Measurements from ENCODE around the gene ASCC1.
A peak's percentile ranks its signal among the peaks of the same experiment; 100 is the strongest.

ASCC1 gene

GRCh38 chr10:72107325-72108003 is 108.6 kb downstream of the ASCC1 start:
- peak overlapping the region; percentile 54 for H3K4me2 ChIP-seq (ENCODE audit: low read depth, low read length)
- H3K27ac ChIP-seq (ENCODE audit: low read length) = peak overlapping the region; percentile 50; the same call in 1 of the 2 replicates
- H2AFZ ChIP-seq (ENCODE audit: low read length) = peak overlapping the region; percentile 51; the same call in 1 of the 2 replicates

GRCh38 chr10:72106896-72107295 is 109.2 kb downstream of the ASCC1 start:
- TF ChIP-seq CTCF (IDR thresholded peaks at IDR 0.05; ENCODE audit: low read length) (no peak), EZH2phosphoT487 (IDR thresholded peaks at IDR 0.05; ENCODE audit: low read length) (no peak), EZH2 (optimal IDR thresholded peaks at IDR 0.05; ENCODE audit: low read depth, low read length) (no peak)
- Histone ChIP-seq H3K79me2 (ENCODE audit: low read length) (no peaks in the 10 kb centered on the region), H3K4me3 (ENCODE audit: low read length) (peak overlapping the region; percentile 9; the same call in 1 of the 2 replicates), H3K36me3 (replicated peaks; ENCODE audit: insufficient read depth, low read length) (no peaks in the 10 kb centered on the region), H3K27me3 (replicated peaks; ENCODE audit: insufficient read depth, low read length) (no peaks in the 10 kb centered on the region), H3K27ac (ENCODE audit: low read length) (peak overlapping the region; percentile 50; the same call in 1 of the 2 replicates), H3K9me3 (replicated peaks; ENCODE audit: insufficient read depth, low read length) (no peaks in the 10 kb centered on the region), H3K9ac (ENCODE audit: low read length) (no peak overlapping the region), H4K20me1 (ENCODE audit: insufficient read depth, low read length) (no peaks in the 10 kb centered on the region), H2AFZ (ENCODE audit: low read length) (no peak overlapping the region), H3K4me2 (ENCODE audit: low read depth, low read length) (peak overlapping the region; percentile 54), H3K9me2 (replicated peaks; ENCODE audit: insufficient read depth, low read length) (no peaks in the 10 kb centered on the region), H3K4me1 (ENCODE audit: low read length) (peaks cover 40% of the 10 kb centered on the region), H3F3A (ENCODE audit: insufficient read depth, low read length) (peaks cover 7% of the 10 kb centered on the region; the same call in 1 of the 2 replicates)
- DNase-seq = no peak

More at GRCh38 chr10:72107325-72108003, 108.6 kb downstream of the ASCC1 start:
- Histone ChIP-seq H3K9me2 (replicated peaks; ENCODE audit: insufficient read depth, low read length) (no peaks in the 10 kb centered on the region), H3K4me3 (ENCODE audit: low read length) (peak overlapping the region; percentile 9; the same call in 1 of the 2 replicates), H4K20me1 (ENCODE audit: insufficient read depth, low read length) (no peaks in the 10 kb centered on the region), H3K9ac (ENCODE audit: low read length) (peak overlapping the region; percentile 6; the same call in 1 of the 2 replicates), H3K79me2 (ENCODE audit: low read length) (no peaks in the 10 kb centered on the region), H3K9me3 (replicated peaks; ENCODE audit: insufficient read depth, low read length) (no peaks in the 10 kb centered on the region), H3F3A (ENCODE audit: insufficient read depth, low read length) (peaks cover 7% of the 10 kb centered on the region; the same call in 1 of the 2 replicates), H3K4me1 (ENCODE audit: low read length) (peaks cover 40% of the 10 kb centered on the region), H3K36me3 (replicated peaks; ENCODE audit: insufficient read depth, low read length) (no peaks in the 10 kb centered on the region), H3K27me3 (replicated peaks; ENCODE audit: insufficient read depth, low read length) (no peaks in the 10 kb centered on the region)
- no peak for TF ChIP-seq CTCF (IDR thresholded peaks at IDR 0.05; ENCODE audit: low read length)
- no peak for TF ChIP-seq EZH2phosphoT487 (IDR thresholded peaks at IDR 0.05; ENCODE audit: low read length)
- no peak for TF ChIP-seq EZH2 (optimal IDR thresholded peaks at IDR 0.05; ENCODE audit: low read depth, low read length)
- DNase-seq = peak; percentile 38

GRCh38 chr10:72106154-72106849 is 109.8 kb downstream of the ASCC1 start:
- Histone ChIP-seq H3F3A (ENCODE audit: insufficient read depth, low read length) (peaks cover 7% of the 10 kb centered on the region; the same call in 1 of the 2 replicates), H3K9me3 (replicated peaks; ENCODE audit: insufficient read depth, low read length) (no peaks in the 10 kb centered on the region), H3K4me1 (ENCODE audit: low read length) (peaks cover 40% of the 10 kb centered on the region), H4K20me1 (ENCODE audit: insufficient read depth, low read length) (no peaks in the 10 kb centered on the region), H3K4me3 (ENCODE audit: low read length) (no peak overlapping the region), H3K27ac (ENCODE audit: low read length) (no peak overlapping the region), H3K9ac (ENCODE audit: low read length) (no peak overlapping the region), H3K79me2 (ENCODE audit: low read length) (no peaks in the 10 kb centered on the region), H3K36me3 (replicated peaks; ENCODE audit: insufficient read depth, low read length) (no peaks in the 10 kb centered on the region), H3K27me3 (replicated peaks; ENCODE audit: insufficient read depth, low read length) (no peaks in the 10 kb centered on the region), H3K9me2 (replicated peaks; ENCODE audit: insufficient read depth, low read length) (no peaks in the 10 kb centered on the region), H2AFZ (ENCODE audit: low read length) (no peak overlapping the region), H3K4me2 (ENCODE audit: low read depth, low read length) (peak overlapping the region; percentile 54; the same call in 1 of the 2 replicates)
- DNase-seq = no peak
- no peak for TF ChIP-seq CTCF (IDR thresholded peaks at IDR 0.05; ENCODE audit: low read length)
- no peak for TF ChIP-seq EZH2phosphoT487 (IDR thresholded peaks at IDR 0.05; ENCODE audit: low read length)
- TF ChIP-seq EZH2 (optimal IDR thresholded peaks at IDR 0.05; ENCODE audit: low read depth, low read length) = no peak
